HG02571 (cell line): Measurements from ENCODE around the gene SLC16A2.

Source experiments
- ATAC-seq: cut with Tn5 transposase; IDR thresholded peaks from one replicate; pipeline ENCODE4 v1.9.1; 2021; ENCODE audit warnings: mild to moderate bottlenecking, moderate library complexity; ENCODE audit not compliant: unreplicated experiment

The SLC16A2 gene

DNA sequence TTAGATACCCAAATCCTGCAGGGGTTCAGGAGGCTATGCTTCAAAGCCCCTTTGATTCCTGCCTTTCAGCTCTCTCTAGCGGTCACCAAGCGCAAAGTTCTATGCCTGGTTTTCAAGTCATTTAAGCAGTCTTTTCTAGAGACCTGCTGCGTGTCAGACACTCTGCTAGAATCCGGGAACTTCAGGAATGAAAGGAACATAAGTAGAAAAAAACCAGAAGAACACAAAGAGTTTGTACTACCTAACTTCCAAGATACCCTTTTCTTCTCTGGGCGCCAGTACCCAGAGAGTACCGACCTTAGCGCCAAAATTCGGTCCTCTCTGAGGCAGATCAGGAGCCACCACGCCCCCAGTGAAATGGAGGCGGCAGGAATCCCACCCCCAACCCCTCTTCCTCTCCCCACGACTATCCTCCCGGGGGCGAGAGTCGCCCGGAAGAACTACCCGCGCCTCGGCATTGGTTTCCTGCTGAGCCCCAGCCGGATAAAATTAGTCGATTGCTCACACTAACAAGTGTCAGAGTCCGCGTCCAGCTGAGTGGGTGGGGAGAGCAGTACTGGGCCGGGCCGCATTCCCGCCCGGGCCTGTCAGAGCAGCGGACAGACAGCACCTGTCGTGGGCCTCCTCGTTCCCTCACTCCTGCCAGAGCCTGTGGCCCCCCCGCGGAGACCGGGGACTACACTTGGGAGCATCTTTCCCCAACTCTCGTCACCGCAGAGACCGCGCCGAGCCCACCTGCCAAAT is 114.3 kb downstream of the SLC16A2 start:
- no peak for ATAC-seq

DNA sequence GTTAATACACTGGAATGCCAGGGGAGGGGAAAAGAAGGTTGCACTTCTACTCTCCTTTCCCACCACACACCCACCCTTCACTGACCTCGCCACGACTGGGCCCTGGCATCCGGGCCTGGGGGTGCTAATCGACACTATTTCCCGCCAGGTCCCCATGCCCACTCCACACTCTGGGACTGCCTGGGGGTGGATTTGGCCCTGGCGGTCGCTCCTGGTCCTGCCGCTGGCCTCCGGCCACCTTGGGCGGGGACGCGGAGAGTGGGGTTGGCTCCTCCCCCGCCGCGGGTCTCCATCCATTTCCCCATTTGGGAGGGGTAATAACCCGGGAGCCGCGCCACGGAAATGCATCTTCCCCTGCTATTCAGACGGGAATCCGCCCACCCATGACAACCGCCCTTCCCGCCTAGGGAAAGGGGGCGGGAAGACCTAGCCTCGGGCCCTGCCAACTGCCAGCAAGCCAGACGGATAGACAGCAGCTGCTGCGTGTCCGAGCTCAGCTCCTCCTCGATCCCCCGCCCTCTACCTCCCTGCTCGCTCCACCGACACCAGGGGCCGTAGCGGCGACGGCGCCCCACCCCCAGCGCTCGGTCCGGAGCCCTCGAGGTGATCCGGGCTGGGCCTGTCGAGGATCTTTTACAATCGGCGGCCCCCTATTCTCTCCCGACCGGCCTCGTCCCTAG is 115.0 kb downstream of the SLC16A2 start:
- ATAC-seq = peak; percentile 44

DNA sequence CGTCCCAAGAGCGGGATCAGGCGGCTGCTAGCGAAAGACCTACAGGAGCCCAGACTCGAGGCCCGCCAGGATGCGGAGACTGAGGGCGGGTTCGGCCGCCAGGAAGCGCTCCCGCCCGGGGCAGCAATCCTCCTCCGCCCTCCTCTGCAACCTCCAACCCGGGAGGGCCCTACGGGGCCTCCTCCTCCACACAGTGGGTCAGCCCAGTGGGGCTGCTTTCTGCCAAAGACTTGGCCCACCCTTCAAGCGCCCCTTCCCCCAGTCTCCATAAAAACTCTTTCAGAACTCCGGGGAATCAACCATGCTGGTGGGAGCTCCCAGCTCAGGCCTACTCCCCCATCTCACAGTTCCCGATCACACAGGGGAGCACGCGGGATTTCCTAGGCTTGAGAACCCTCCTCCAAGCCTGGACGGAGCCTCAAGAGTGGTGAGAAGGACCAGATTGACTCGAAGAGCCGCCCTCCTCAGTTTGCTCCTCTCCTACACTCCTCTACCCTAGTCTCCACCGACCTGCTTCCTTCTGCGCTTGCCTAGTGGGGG is 115.6 kb downstream of the SLC16A2 start:
- peak; percentile 9 for ATAC-seq

DNA sequence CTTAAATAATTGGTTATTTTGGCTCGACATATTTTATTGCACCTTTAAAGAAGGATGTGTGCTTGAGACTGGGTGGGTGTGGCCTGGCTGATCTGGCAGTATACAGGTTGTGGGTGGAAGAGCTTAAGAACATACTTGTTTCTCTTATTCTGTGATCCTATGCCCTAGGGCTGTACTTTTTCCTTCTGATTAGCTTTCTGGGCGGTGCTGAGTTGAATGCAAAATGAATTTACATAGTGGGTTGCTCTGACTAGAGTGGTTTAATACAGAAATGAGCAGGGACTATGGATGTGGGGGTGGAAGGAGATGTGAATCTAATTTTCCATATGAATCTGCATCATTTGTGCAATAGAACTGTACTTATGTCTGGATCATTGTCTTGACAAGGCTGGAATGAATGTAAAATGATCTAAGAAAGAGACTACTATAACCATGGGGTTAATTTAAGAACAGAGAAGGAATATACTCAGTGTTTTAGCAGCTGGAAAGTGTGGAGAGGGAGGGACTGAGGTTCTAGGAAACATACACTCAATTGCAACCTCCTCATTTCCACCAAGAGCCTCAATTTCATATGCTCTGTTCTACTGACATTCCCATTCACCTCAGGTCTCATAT is 119.4 kb downstream of the SLC16A2 start:
- ATAC-seq = no peak

DNA sequence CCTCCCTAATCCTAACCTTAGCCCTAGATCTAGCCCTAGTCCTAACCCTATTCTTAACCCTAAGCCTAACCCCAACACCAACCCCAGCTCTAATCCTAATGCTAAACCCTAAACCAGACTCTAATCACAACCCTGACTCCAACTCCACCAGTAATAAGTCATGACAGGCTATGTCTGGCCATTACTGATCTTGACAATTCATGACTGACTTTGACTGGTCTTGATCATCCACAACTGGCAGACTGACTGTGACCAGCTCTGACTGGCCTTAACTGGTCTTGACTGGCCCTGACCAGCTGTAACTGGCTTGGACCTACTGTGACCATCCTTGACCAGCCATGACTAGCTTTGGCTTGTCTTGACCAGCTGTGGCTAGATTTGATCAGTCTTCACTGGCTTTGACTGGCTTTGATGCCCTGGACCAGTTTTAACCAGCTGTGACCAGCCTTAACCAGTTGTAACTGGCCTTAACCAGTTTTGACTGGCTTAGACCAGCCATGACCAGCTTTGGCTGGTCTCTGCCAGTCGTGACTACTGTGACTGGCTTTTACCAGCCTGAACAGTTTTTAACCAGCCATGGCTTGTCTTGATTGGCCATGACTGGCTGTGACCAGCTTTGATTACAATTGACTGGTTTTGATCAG is 124.7 kb downstream of the SLC16A2 start:
- no peak for ATAC-seq

DNA sequence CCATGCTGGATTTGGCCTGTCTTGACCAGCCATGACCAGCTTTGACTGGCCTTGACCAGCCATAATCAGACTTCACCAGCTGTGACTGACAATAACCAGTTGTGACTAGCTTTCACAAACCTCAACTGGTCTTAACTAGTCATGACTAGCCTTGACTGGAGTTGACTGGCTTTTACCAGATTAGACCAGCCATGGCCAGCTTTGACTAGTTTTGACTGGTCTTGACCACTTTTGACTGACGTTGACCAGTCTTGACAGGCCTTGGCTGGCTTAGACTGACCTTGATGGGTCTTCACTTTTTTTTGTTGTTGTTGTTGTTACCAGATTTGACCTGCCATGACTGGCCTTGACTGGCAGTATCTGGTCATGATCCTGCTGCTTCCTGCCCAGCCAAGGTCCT is 125.7 kb downstream of the SLC16A2 start:
- no peak for ATAC-seq

DNA sequence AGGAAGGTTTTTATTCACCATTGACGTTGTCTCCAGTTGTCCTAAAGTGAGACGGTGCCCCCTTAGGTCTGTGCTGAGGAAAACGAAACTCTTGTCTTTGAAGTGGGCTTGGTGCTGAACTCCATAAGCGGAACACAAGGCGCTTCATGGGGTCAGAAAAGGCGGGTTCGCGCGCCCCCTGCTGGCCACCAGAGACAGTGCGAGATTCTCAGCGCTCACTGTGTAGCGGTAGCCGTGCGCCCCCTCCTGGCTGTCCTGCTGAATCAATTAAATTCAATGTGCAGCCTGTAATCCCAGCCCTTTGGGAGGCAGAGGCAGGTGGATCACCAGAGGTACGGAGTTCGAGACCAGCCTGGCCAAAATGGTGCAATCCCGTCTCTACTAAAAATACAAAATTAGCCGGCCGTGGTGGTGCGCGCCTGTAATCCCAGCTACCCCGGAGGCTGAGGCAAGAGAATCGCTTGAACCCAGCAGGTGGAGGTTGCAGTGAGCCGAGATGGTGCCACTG is 129.1 kb downstream of the SLC16A2 start:
- ATAC-seq = peak; percentile 84

DNA sequence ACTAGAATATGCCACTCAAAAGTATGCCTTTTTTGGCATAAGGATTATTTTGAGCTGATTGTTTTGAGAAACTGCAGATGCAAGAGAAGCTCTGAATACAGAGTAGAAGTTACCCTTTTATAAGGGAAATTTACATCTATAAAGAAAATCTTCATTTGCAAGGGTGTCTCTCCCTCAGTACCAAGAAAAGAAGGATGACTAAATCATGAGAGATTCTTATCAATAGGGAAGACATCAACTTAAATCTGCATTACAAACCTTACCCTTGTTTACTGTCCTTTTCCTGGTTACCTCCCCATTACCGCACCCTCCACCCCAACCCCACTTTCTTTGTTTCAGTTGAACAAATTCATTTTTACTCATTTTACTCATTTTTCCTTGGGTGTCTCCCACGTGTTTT is 130.6 kb downstream of the SLC16A2 start:
- ATAC-seq = no peak

DNA sequence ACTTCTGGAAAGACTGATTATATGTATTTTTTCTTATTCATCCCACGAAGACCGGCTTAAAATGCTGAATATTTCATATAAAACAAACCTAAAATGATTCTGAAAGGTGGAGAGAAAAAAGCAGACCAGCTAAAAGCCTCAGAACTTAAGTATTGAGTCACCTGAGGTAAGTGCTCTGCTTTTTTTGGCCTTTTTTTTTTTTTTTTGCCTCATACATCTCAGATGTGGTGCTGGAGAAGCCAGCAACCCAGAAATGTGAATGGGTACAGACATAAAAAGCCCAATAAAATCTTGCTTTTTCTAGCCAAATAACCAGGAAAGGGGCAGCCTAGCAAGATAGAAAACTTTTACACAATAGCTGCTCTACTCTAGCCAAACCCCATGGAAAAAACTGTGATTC is 136.1 kb downstream of the SLC16A2 start:
- no peak for ATAC-seq

DNA sequence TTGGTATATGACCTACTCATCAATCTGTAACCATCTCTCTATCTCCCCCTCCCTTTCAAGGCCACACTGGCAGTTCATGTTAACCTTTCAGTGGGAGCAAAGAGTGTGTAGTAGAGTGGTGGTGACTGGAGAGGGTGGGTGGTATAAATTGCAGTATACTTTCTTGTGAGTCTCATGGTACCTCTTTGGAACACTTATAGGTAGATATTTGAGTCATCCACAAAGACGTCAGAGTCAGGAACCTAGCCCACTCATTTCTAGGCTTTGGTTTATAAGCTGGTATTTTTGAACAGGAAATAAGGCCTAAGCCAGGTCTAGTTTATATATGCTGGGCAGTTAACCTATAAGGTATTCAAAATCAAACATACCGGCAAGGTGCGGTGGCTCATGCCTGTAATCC is 156.8 kb downstream of the SLC16A2 start:
- ATAC-seq = no peak

DNA sequence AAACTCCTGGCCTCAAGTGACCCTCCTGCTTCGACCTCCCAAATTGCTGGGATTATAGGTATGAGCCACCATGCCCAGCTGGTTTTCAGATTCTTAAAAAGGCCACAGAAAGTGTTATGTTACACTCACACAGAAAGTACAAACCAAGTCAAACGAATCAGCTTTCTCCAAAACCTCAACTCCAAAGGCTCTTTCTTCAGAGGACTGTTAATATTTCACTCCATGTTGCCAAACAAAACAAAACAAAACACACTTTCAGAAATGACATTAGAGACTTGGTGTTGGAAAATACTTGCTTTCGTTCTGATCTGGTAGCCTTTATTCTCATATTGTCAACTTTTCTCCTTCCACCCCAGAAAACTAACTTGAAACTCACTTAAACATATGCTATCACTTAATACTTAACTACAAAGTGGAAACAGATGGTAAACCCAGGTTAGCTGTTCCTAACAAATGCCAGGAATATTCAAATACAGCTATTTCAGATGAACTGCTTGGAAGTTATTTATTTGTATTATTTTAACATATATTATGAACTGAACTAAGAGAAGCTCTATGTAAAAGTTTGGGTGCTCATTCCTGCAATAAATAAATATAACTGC is 158.4 kb downstream of the SLC16A2 start:
- no peak for ATAC-seq
